SU-DHL-6 (cell line): ENCODE measurements around the gene TMEM207.

Experiments
- H2AFZ ChIP-seq: fragments of 200-600 bp; sonication (generic); 2 replicates; pipeline ENCODE4 v1.6.1; 2014; ENCODE audit warnings: low read depth, mild to moderate bottlenecking, moderate library complexity, mixed read lengths, antibody characterized with exemption, low read length; ENCODE audit not compliant: severe bottlenecking
- H3F3A ChIP-seq: fragments of 200-600 bp; shearing (Covaris generic); 2 replicates; pipeline ENCODE4 v1.6.0; 2016; ENCODE audit warnings: antibody characterized with exemption, mild to moderate bottlenecking; ENCODE audit not compliant: insufficient read depth
- H3K27ac ChIP-seq: fragments of 200-600 bp; sonication (generic); 2 replicates; pipeline ENCODE4 v1.5.1; 2016; ENCODE audit warnings: low read depth, mild to moderate bottlenecking, low read length, moderate library complexity, mixed read lengths
- H3K27me3 ChIP-seq: fragments of 200-600 bp; sonication (generic), shearing (Covaris generic); 2 replicates; pipeline ENCODE4 v1.6.0; 2014; ENCODE audit warnings: mild to moderate bottlenecking, low read length
- H3K36me3 ChIP-seq: fragments of 200-600 bp; sonication (generic); 2 replicates; pipeline ENCODE4 v1.6.1; 2014; ENCODE audit warnings: mild to moderate bottlenecking, low read length, mixed read lengths
- H3K4me2 ChIP-seq: fragments of 300-600, 200-600 bp; shearing (Covaris generic), sonication (generic); 2 replicates; pipeline ENCODE4 v1.6.0; 2014; ENCODE audit warnings: low read length, low read depth, mild to moderate bottlenecking; ENCODE audit not compliant: poor library complexity, severe bottlenecking
- H3K4me3 ChIP-seq: fragments of 200-600 bp; sonication (generic); 2 replicates; pipeline ENCODE4 v1.5.1; 2014; ENCODE audit warnings: antibody characterized with exemption, low read length, mild to moderate bottlenecking, mixed read lengths; ENCODE audit not compliant: insufficient read depth, poor library complexity, severe bottlenecking
- H3K79me2 ChIP-seq: fragments of 200-600 bp; sonication (generic); 2 replicates; pipeline ENCODE4 v1.6.1; 2014; ENCODE audit warnings: mild to moderate bottlenecking, low read length, moderate library complexity; ENCODE audit not compliant: insufficient read depth
- H3K9ac ChIP-seq: fragments of 200-600 bp; sonication (generic); 2 replicates; pipeline ENCODE4 v1.7.0; 2014; ENCODE audit warnings: mild to moderate bottlenecking, low read length
- H3K9me2 ChIP-seq: fragments of 200-600 bp; sonication (generic); replicated peaks from 2 replicates; pipeline ENCODE4 v1.6.1; 2014; ENCODE audit warnings: low read length; ENCODE audit not compliant: insufficient read depth
- H3K9me3 ChIP-seq: fragments of 200-600 bp; sonication (generic); 2 replicates; pipeline ENCODE4 v1.6.1; 2014; ENCODE audit warnings: low read length, mixed read lengths; ENCODE audit not compliant: insufficient read depth
- H4K20me1 ChIP-seq: fragments of 200-600 bp; sonication (generic); 2 replicates; pipeline ENCODE4 v1.6.1; 2014; ENCODE audit warnings: low read depth, mild to moderate bottlenecking, antibody characterized with exemption, low read length, moderate library complexity, mixed read lengths
- EZH2phosphoT487 ChIP-seq: fragments of 200-600 bp; sonication (generic), shearing (Covaris generic); conservative IDR thresholded peaks from 2 replicates; pipeline ENCODE4 v1.6.1; 2018; ENCODE audit warnings: mild to moderate bottlenecking, antibody characterized with exemption, low read length, moderate library complexity, mixed read lengths
- TF ChIP-seq, protein P1 (sequence below): fragments of 200-600 bp; sonication (generic); IDR thresholded peaks from one replicate; pipeline ENCODE4 v1.5.1; 2017; ENCODE audit warnings: antibody characterized with exemption, mild to moderate bottlenecking, low read length, moderate library complexity; ENCODE audit not compliant: insufficient read depth, poor library complexity, severe bottlenecking

Gene TMEM207

GRCh38 chr3:190432216-190432615 is 17.5 kb downstream of the TMEM207 start:
- H3K9me2 ChIP-seq = no peaks in the 10 kb centered on the region
- H3K4me3 ChIP-seq = no peak overlapping the region
- H3F3A ChIP-seq = no peaks in the 10 kb centered on the region
- no peak overlapping the region for H3K27ac ChIP-seq
- H3K4me2 ChIP-seq = no peak overlapping the region
- no peaks in the 10 kb centered on the region for H3K27me3 ChIP-seq
- no peaks in the 10 kb centered on the region for H4K20me1 ChIP-seq
- no peaks in the 10 kb centered on the region for H3K9me3 ChIP-seq
- TF ChIP-seq, protein P1, sequence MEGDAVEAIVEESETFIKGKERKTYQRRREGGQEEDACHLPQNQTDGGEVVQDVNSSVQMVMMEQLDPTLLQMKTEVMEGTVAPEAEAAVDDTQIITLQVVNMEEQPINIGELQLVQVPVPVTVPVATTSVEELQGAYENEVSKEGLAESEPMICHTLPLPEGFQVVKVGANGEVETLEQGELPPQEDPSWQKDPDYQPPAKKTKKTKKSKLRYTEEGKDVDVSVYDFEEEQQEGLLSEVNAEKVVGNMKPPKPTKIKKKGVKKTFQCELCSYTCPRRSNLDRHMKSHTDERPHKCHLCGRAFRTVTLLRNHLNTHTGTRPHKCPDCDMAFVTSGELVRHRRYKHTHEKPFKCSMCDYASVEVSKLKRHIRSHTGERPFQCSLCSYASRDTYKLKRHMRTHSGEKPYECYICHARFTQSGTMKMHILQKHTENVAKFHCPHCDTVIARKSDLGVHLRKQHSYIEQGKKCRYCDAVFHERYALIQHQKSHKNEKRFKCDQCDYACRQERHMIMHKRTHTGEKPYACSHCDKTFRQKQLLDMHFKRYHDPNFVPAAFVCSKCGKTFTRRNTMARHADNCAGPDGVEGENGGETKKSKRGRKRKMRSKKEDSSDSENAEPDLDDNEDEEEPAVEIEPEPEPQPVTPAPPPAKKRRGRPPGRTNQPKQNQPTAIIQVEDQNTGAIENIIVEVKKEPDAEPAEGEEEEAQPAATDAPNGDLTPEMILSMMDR = no peak
- no peak for TF ChIP-seq EZH2phosphoT487
- no peaks in the 10 kb centered on the region for H3K36me3 ChIP-seq
- H2AFZ ChIP-seq = no peak overlapping the region
- H3K9ac ChIP-seq = no peak overlapping the region
- no peaks in the 10 kb centered on the region for H3K79me2 ChIP-seq

DNA sequence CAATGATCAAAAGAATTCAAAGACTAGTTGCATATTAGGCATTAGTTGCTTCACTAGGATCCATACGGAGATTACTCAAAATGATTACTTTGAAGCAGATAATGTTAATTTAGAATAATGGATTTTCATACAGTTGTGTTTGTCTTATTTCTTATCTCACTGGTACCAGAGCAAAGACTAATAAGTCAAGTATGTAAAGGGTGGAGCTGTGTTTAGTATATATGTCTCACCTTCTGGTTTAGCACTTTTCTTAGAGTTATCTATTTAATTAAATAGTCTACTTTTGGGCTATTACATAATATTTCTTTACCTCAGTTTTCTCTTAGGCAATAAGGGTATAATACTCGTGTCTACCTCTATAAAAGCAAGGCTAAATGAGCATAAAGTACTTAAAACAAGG is 18.8 kb downstream of the TMEM207 start:
- no peaks in the 10 kb centered on the region for H3K36me3 ChIP-seq
- H3K9me2 ChIP-seq = no peaks in the 10 kb centered on the region
- no peaks in the 10 kb centered on the region for H4K20me1 ChIP-seq
- H3K27ac ChIP-seq = no peak overlapping the region
- H3K79me2 ChIP-seq = no peaks in the 10 kb centered on the region
- no peak overlapping the region for H2AFZ ChIP-seq
- no peak overlapping the region for H3K9ac ChIP-seq
- no peak overlapping the region for H3K4me2 ChIP-seq
- no peaks in the 10 kb centered on the region for H3K27me3 ChIP-seq
- no peaks in the 10 kb centered on the region for H3K9me3 ChIP-seq
- H3K4me3 ChIP-seq = no peak overlapping the region
- H3F3A ChIP-seq = no peaks in the 10 kb centered on the region
- TF ChIP-seq EZH2phosphoT487 = no peak
- TF ChIP-seq, protein P1 = no peak

- Histone ChIP-seq H3K4me2 (no peak overlapping the region), H4K20me1 (no peaks in the 10 kb centered on the region), H3K4me3 (no peak overlapping the region), H3K27ac (no peak overlapping the region), H3K9me2 (no peaks in the 10 kb centered on the region), H3K9me3 (no peaks in the 10 kb centered on the region), H3K79me2 (no peaks in the 10 kb centered on the region), H3F3A (no peaks in the 10 kb centered on the region), H3K27me3 (no peaks in the 10 kb centered on the region), H3K9ac (no peak overlapping the region), H2AFZ (no peak overlapping the region), H3K36me3 (no peaks in the 10 kb centered on the region)
- TF ChIP-seq EZH2phosphoT487 = no peak
- TF ChIP-seq, protein P1 = no peak
These were observed 20.0 kb downstream of the TMEM207 start for GRCh38 chr3:190429681-190430080.
